Left ventricle myocardium superior (tissue), 1 donor: Measurements from ENCODE around the gene PPIA. TPM values are rescaled to one million over a fixed set of nuclear protein-coding genes. Genes with fewer than 3 reads are reported as not detected.

ENCODE experiments used
- ATAC-seq: fragments of 200-7000 bp; cut with Tn5 transposase; one replicate; pipeline ENCODE4 v1.9.1; 2020; ENCODE audit warnings: mild to moderate bottlenecking, moderate library complexity
- DNase-seq: peaks from one replicate; pipeline ENCODE4 v3.0.0-alpha.2; 2020
- intact Hi-C: fragments of 100-400 bp; cut with micrococcal nuclease; formaldehyde crosslinking; loops from one replicate; pipeline ENCODE4 v1.11.0; 2022
- total RNA-seq: library from RNA; stranded (reverse); fragmentation: NEBNext Ultra II Directional; extraction: Animal tissue kit (Norgen Biotek cat#: 25700); gene quantifications from one replicate; pipeline ENCODE4 v1.2.1, GENCODE V29; 2021
- donor health status: DM: no; HTN: yes; CAD: no; lungs with severe emphysema.

PPIA gene
- total RNA-seq, 1 donor from 2014 or later: 436 TPM

- intact Hi-C loops: no loop called here
- DNase-seq (no peak), ATAC-seq (no peak)
Measured at GRCh38 chr7:44852590-44852989, 56.1 kb downstream of the PPIA start.

Other genes with a start within 250 kb of the PPIA start
- gene DDX56, start 222.8 kb upstream of the PPIA start, total RNA-seq: 31.6 TPM
- gene TMED4, start 214.4 kb upstream of the PPIA start, total RNA-seq: 56.7 TPM
- 701 TPM for gene OGDH, start 190.1 kb upstream of the PPIA start, total RNA-seq
- 64.8 TPM for gene ZMIZ2, start 47.8 kb upstream of the PPIA start, total RNA-seq
- gene H2AZ2, start 51.4 kb downstream of the PPIA start, total RNA-seq: 261 TPM
- gene PURB, start 88.8 kb downstream of the PPIA start, total RNA-seq: 15.7 TPM
- gene MYO1G, start 182.3 kb downstream of the PPIA start, total RNA-seq: 1.3 TPM
- gene CCM2, start 203.5 kb downstream of the PPIA start, total RNA-seq: 36.7 TPM